Thoracic aorta (tissue), 2 donors: Measurements from ENCODE around the gene FBH1. TPM values are rescaled to one million over a fixed set of nuclear protein-coding genes. Genes with fewer than 3 reads are reported as not detected.
A peak's percentile ranks its signal among the peaks of the same experiment; 100 is the strongest.

ENCODE experiments used
- ATAC-seq: fragments of 150-250 bp; one replicate; pipeline ENCODE4 v1.8.0; 2017; ENCODE audit warnings: low read depth; ENCODE audit not compliant: insufficient number of reproducible peaks, low FRiP score
- DNase-seq: peaks from one replicate; pipeline ENCODE4 v3.0.0-alpha.2; 2020; ENCODE audit warnings: low spot score
- H3K27ac ChIP-seq, 2 donors: fragments of 200-600 bp; sonication (generic); 1 replicate in 1 of 2; 2 replicates in 1 of 2; pipeline ENCODE4 v1.5.1; 2016; ENCODE audit warnings: mild to moderate bottlenecking in 2 of 2, moderate library complexity in 2 of 2
- H3K27me3 ChIP-seq: fragments of 200-600 bp; sonication (generic); replicated peaks from 2 replicates; pipeline ENCODE4 v1.6.0; 2016; ENCODE audit warnings: mild to moderate bottlenecking; ENCODE audit not compliant: insufficient read depth
- H3K36me3 ChIP-seq: fragments of 200-600 bp; sonication (generic); one replicate; pipeline ENCODE4 v1.5.1; 2016
- H3K4me1 ChIP-seq, 2 donors: fragments of 200-600 bp; sonication (generic); 1 replicate in 1 of 2; 2 replicates in 1 of 2; pipeline versions ENCODE4 v1.5.1 to v1.6.0; 2016; ENCODE audit warnings: low read depth in 2 of 2, mild to moderate bottlenecking in 1 of 2; ENCODE audit not compliant: control insufficient read depth in 1 of 2
- H3K4me3 ChIP-seq: fragments of 200-600 bp; sonication (generic); 2 replicates; pipeline ENCODE4 v1.5.1; 2016; ENCODE audit warnings: mild to moderate bottlenecking
- H3K9me3 ChIP-seq: fragments of 200-600 bp; sonication (generic); 2 replicates; pipeline ENCODE4 v1.5.1; 2016
- CTCF ChIP-seq: fragments of 200-600 bp; sonication (generic); IDR thresholded peaks from one replicate; pipeline ENCODE4 v1.5.1; 2019; ENCODE audit warnings: antibody characterized with exemption
- total RNA-seq, 2 donors: library from RNA; depleted of rRNA; stranded (reverse); fragments of >200 nt; gene quantifications; one replicate each; pipeline versions ENCODE4 v1.1.0 to v1.2.3, GENCODE V29; 2016

The FBH1 gene
- total RNA-seq, 2 donors from 2014 or later: 93.7 to 94.1 TPM

DNA sequence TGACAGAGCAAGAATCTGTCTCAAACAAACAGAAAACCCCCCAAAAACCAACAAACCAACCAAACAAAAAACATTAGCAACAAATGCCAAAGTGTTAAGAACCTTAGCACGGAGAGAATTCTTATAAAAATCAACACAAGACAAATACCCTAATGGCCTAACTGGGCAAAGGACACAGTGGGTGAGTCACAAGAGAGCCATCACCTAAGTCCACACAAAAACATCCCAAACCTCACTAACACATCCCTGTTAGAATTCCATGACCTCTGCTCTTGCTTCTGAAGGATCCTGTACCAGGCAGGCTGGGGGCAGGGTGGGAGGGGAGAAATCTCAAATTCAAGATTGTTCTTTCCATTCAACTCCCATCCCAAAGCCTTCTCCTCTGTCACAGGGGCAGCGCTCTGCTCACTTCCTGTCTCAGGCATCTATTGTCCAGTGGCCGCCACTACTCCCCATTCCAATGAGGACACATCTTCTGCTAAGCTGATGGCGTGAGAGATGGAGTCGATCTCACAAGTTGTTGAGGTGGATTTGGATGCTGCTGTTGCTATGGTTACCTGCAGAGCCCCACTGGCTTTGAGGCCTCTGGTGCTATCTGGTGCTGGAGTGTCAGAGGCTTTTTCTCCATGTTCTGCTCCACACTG is 78.1 kb downstream of the FBH1 start:
- H3K27ac ChIP-seq: no peak overlapping the region
- no peak for TF ChIP-seq CTCF
- H3K9me3 ChIP-seq: no peaks in the 10 kb centered on the region
- DNase-seq (no peak), ATAC-seq (no peak)
- no peaks in the 10 kb centered on the region for H3K36me3 ChIP-seq
- H3K4me3 ChIP-seq: no peak overlapping the region
- peaks cover 9 to 13% of the 10 kb centered on the region in 2 donors for H3K4me1 ChIP-seq
- no peaks in the 10 kb centered on the region for H3K27me3 ChIP-seq

GRCh38 chr10:5968681-5969453 is 78.8 kb downstream of the FBH1 start:
- no peak overlapping the region for H3K27ac ChIP-seq
- no peak for DNase-seq
- H3K4me1 ChIP-seq: peaks cover 9 to 13% of the 10 kb centered on the region in 2 donors
- H3K27me3 ChIP-seq: no peaks in the 10 kb centered on the region
- H3K36me3 ChIP-seq: no peaks in the 10 kb centered on the region
- no peak overlapping the region for H3K4me3 ChIP-seq
- H3K9me3 ChIP-seq: no peaks in the 10 kb centered on the region
- TF ChIP-seq CTCF: no peak
- no peak for ATAC-seq

GRCh38 chr10:5970066-5970465 is 80.0 kb downstream of the FBH1 start:
- no peaks in the 10 kb centered on the region for H3K27me3 ChIP-seq
- peaks cover 9 to 14% of the 10 kb centered on the region in 2 donors for H3K4me1 ChIP-seq
- H3K9me3 ChIP-seq: no peaks in the 10 kb centered on the region
- H3K4me3 ChIP-seq: no peak overlapping the region
- H3K27ac ChIP-seq: no peak overlapping the region
- ATAC-seq (no peak), DNase-seq (no peak)
- no peaks in the 10 kb centered on the region for H3K36me3 ChIP-seq
- TF ChIP-seq CTCF: no peak

DNA sequence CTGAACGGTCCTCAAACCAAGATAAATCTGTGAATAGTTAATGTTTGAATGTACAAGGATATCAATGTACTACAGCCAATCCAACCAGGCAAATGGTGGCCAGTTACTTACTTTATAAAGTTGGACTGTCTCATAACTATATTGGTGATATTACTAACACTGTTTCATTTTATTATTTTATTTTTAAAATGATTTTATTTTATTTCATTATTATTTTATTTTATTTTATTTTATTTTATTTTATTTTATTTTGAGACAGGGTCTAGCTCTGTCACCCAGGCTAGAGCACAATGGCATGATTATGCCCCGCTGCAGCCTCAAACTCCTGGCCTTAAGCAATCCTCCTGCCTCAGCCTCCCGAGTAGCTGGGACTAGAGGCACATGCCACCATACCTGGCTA is 80.5 kb downstream of the FBH1 start:
- no peak for DNase-seq
- no peak for ATAC-seq
- Histone ChIP-seq H3K27ac (peak overlapping the region in 1 of 2 donors; percentile 68), H3K4me1 (peaks cover 14 to 19% of the 10 kb centered on the region in 2 donors), H3K36me3 (no peaks in the 10 kb centered on the region), H3K27me3 (no peaks in the 10 kb centered on the region), H3K9me3 (no peaks in the 10 kb centered on the region), H3K4me3 (no peak overlapping the region)
- TF ChIP-seq CTCF: no peak

DNA sequence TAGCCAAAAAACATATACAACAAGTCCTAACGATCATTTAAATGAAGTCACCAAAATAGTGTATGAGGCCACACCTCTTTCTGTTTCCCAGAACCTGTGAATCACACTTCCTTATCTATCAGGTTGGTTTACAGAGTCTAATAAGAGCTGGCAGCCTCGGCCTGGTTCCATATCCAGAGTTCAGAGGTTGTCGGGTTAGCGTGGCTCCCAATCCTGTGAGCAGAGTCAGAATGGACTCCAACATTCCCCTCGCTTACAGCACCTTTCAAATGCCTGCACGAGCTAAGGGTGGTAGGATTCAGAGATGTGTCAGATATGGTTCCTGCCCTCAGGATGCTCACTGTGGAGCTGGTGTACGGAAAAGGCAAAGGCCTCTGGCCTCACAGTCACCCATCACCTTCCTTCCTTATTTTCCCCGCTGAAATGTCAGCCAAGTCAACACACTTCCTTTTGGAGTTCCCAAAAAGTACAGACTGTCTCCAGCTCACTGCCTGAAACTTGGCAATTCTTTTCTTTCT is 81.3 kb downstream of the FBH1 start:
- Histone ChIP-seq H3K4me1 (peaks cover 22% of the 10 kb centered on the region in 2 donors), H3K27me3 (no peaks in the 10 kb centered on the region), H3K9me3 (no peaks in the 10 kb centered on the region), H3K4me3 (no peak overlapping the region), H3K36me3 (no peaks in the 10 kb centered on the region), H3K27ac (peak overlapping the region; percentile 42 to 68)
- no peak for TF ChIP-seq CTCF
- ATAC-seq (peak; percentile 50), DNase-seq (no peak)
